Measurements from ENCODE around the gene PTDSS2. TPM values are rescaled to one million over a fixed set of nuclear protein-coding genes. Genes with fewer than 3 reads are reported as not detected.

Gene PTDSS2
- total and polyA plus RNA-seq, 8 donors: 11.3 to 44.7 (median 15.7) TPM

GRCh38 chr11:443542-444199 is 6.4 kb upstream of the PTDSS2 start:
- peaks cover 0 to 10% (median 0%) of the 10 kb centered on the region in 3 donors for H3K4me1 ChIP-seq
- intact Hi-C loops (cut with DNase I): no loop called here
- ATAC-seq (no peak), DNase-seq (peak in 1 of 6 donors; percentile 59), FAIRE-seq (no peak)
- no peaks in the 10 kb centered on the region for H3K27me3 ChIP-seq
- no peak overlapping the region for H3K4me3 ChIP-seq
- WGBS, 2 donors: 80 to 82% methylated on average over 16 of the region's 16 CpGs
- H3K27ac ChIP-seq: no peak overlapping the region
- TF ChIP-seq, protein P1, sequence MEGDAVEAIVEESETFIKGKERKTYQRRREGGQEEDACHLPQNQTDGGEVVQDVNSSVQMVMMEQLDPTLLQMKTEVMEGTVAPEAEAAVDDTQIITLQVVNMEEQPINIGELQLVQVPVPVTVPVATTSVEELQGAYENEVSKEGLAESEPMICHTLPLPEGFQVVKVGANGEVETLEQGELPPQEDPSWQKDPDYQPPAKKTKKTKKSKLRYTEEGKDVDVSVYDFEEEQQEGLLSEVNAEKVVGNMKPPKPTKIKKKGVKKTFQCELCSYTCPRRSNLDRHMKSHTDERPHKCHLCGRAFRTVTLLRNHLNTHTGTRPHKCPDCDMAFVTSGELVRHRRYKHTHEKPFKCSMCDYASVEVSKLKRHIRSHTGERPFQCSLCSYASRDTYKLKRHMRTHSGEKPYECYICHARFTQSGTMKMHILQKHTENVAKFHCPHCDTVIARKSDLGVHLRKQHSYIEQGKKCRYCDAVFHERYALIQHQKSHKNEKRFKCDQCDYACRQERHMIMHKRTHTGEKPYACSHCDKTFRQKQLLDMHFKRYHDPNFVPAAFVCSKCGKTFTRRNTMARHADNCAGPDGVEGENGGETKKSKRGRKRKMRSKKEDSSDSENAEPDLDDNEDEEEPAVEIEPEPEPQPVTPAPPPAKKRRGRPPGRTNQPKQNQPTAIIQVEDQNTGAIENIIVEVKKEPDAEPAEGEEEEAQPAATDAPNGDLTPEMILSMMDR (IDR thresholded peaks at IDR 0.05): no peak
- no peaks in the 10 kb centered on the region for H3K9me3 ChIP-seq
- no peaks in the 10 kb centered on the region for H3K36me3 ChIP-seq

DNA sequence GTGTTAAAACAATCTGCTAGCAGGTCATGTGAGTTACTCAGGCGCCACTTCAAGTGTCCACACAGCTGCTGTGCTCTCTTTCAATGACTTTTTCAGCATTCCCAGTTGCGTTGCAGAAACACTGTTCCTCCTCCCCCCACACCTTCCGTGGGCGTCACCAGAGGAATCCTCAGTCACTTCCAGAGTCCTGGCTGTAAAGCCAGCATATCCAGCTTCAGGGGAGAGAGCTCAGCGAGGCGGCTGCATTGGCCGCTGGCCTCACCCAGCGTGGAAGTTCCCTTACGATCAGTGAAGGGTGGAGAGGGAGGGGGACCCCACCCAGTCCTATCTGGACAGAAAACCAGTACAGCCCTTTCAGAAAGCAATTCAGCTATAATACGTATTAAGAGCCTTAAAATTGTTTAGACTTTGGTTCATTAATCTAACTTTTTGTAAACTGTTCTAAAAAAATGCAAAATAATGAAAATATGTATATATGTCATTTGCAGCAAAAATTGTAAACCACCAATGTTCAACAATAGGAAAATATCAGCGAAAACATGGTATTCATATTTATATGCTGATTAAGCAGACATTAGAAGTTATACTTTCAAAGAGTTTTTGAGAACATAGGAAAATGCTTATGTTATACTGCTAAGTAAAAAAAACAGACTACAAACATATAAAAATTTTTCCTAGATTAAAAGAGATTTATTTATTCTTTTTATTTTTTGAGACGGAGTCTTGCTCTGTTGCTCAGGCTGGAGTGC is 5.5 kb upstream of the PTDSS2 start:
- no peak overlapping the region for H3K27ac ChIP-seq
- no peak overlapping the region for H3K4me3 ChIP-seq
- FAIRE-seq (no peak), ATAC-seq (no peak), DNase-seq (peak in 2 of 6 donors; percentile 46 to 57)
- no peaks in the 10 kb centered on the region for H3K27me3 ChIP-seq
- WGBS, 2 donors: 27 to 37% methylated on average over 12 of the region's 12 CpGs
- TF ChIP-seq, protein P1 (IDR thresholded peaks at IDR 0.05): no peak
- H3K9me3 ChIP-seq: no peaks in the 10 kb centered on the region
- H3K4me1 ChIP-seq: peaks cover 0 to 19% (median 0%) of the 10 kb centered on the region in 3 donors
- intact Hi-C loops (cut with DNase I): no loop called here
- H3K36me3 ChIP-seq: no peaks in the 10 kb centered on the region

DNA sequence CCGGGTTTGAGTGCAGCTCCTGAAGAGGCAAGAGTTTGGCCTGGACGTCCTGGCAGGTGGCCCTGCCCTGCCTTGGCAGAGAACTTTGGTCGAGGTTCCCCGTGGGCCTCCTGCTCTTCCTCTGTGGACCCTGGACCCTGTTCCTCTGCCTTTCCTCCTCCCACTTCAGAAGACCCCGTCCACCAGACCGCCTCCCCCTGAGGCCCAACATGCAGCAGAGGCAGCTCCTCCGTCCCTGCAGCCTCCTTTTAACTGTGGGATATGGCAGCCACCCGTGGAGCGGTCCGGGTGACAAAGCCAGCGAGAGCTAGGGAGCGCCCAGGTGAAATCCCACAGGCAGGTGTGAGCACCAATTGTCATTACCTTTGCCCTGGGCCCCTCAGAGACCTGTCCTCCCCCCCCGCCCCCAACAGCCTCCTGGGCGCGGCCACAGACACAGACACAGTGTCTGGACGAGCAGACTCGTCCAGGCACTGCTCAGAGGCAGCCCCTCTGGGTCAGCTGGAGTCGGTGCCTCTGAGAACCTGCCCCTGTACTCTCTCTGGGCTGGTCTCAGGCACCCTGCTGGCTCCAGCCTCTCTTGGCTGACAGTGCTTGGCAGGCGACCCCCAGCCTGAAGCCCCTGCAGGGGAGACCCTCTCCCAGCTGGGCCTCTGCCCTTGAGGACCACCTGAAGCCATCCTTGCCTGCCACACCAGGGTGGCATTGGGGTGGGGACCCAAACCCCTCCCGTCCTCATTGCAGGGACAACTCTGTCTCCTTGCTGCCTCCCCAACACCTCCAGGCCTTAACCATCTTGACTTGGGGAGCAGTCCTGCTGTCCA is 4.1 kb upstream of the PTDSS2 start:
- peak in 2 of 6 donors; percentile 53 to 64 for DNase-seq
- ATAC-seq: no peak
- WGBS, 2 donors: 67% methylated on average over 19 to 20 of the region's 20 CpGs
- no peak for FAIRE-seq
- TF ChIP-seq, protein P1 (IDR thresholded peaks at IDR 0.05): no peak
- H3K9me3 ChIP-seq: no peaks in the 10 kb centered on the region
- intact Hi-C loops (cut with DNase I): no loop called here
- no peak overlapping the region for H3K4me3 ChIP-seq
- H3K4me1 ChIP-seq: peaks cover 0 to 17% (median 0%) of the 10 kb centered on the region in 3 donors
- H3K27ac ChIP-seq: no peak overlapping the region
- H3K27me3 ChIP-seq: no peaks in the 10 kb centered on the region
- H3K36me3 ChIP-seq: no peaks in the 10 kb centered on the region

DNA sequence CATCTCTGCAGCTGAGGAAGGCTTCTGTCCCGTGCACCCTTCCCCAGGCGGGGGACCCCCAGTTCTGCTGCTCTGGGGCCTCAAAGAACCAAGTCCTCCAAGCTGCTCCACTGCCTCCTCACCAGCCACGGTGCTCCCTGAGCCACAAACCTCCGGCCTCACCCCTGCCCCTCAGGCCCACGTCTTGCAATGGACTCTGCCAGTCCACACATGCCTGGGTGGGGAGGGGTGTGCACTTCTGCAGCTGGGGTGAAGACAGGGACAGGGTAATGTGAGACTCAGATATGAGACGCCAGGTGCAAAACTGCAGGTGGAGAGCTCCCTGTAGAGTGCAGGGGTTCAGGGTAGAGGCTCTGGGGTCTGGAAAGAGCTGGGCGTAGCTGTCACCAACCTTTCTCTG is 3.2 kb upstream of the PTDSS2 start:
- no peak overlapping the region for H3K4me3 ChIP-seq
- TF ChIP-seq, protein P1 (IDR thresholded peaks at IDR 0.05): no peak
- H3K9me3 ChIP-seq: no peaks in the 10 kb centered on the region
- H3K36me3 ChIP-seq: no peaks in the 10 kb centered on the region
- 68 to 75% methylated on average over 7 of the region's 7 CpGs for WGBS, 2 donors
- H3K4me1 ChIP-seq: peaks cover 3 to 18% (median 7%) of the 10 kb centered on the region in 3 donors
- H3K27ac ChIP-seq: no peak overlapping the region
- DNase-seq: peak in 2 of 6 donors; percentile 50 to 79
- ATAC-seq: no peak
- H3K27me3 ChIP-seq: no peaks in the 10 kb centered on the region
- intact Hi-C loops (cut with DNase I): no loop called here
- FAIRE-seq: no peak
